ENCODE results near the gene KIF26B. TPM values are rescaled to one million over a fixed set of nuclear protein-coding genes. Genes with fewer than 3 reads are reported as not detected.

The KIF26B gene
- polyA plus RNA-seq, 1 donor (not counting 4 experiments of a cell fraction or from before 2014, with no cell fraction given) = 0.58 TPM

GRCh38 chr1:245678860-245679411, 524.2 kb downstream of the KIF26B start:
- no peak overlapping the region for H2AFZ ChIP-seq (ENCODE audit: control insufficient read depth, low read length)
- no peak overlapping the region for H3K4me3 ChIP-seq (ENCODE audit: control insufficient read depth in 2 of 3, extremely low read depth in 1 of 3, insufficient read depth in 2 of 3, low read depth in 1 of 3, low read length in 3 of 3)
- H3K27me3 ChIP-seq (ENCODE audit: control insufficient read depth, extremely low read depth, insufficient read depth, low read length) = no peaks in the 10 kb centered on the region
- H3K27ac ChIP-seq (ENCODE audit: control insufficient read depth, insufficient read depth, low read length) = no peak overlapping the region
- TF ChIP-seq EZH2 (IDR thresholded peaks at IDR 0.05; ENCODE audit: low read length) (no peak), CTCF (optimal IDR thresholded peaks at IDR 0.05 in 1 of 3, IDR thresholded peaks at IDR 0.05 in 1 of 3, conservative IDR thresholded peaks at IDR 0.05 in 1 of 3; ENCODE audit: extremely low read depth in 1 of 3, insufficient read depth in 2 of 3, low read length in 3 of 3) (no peak)
- dilution Hi-C loops (cut with MboI; ENCODE audit: extremely low pct_ligation_motif_present, low sequenced_read_pairs) = no loop called here
- H3K9me3 ChIP-seq (ENCODE audit: control insufficient read depth, low read depth, low read length) = no peaks in the 10 kb centered on the region
- H3K9ac ChIP-seq (ENCODE audit: control insufficient read depth, extremely low read depth, insufficient read depth, low read length) = no peak overlapping the region
- H3K9me1 ChIP-seq (ENCODE audit: control insufficient read depth, extremely low read depth, insufficient read depth, low read length) = no peaks in the 10 kb centered on the region
- no peak overlapping the region for H3K4me2 ChIP-seq (ENCODE audit: control insufficient read depth, extremely low read depth, insufficient read depth, low read depth, low read length)
- no peaks in the 10 kb centered on the region for H3K4me1 ChIP-seq (ENCODE audit: control insufficient read depth, extremely low read depth, insufficient read depth, low read length)
- no peaks in the 10 kb centered on the region for H3K36me3 ChIP-seq (ENCODE audit: control insufficient read depth in 2 of 2, extremely low read depth in 1 of 2, insufficient read depth in 2 of 2, low read length in 2 of 2)
- FAIRE-seq (no peak), DNase-seq (ENCODE audit: low read depth, low spot score) (no peak)
- no peaks in the 10 kb centered on the region for H3K79me2 ChIP-seq (ENCODE audit: control insufficient read depth, insufficient read depth, low read length)
- no peaks in the 10 kb centered on the region for H4K20me1 ChIP-seq (ENCODE audit: control insufficient read depth, extremely low read depth, insufficient read depth, low read length)

GRCh38 chr1:245679821-245680780, 525.3 kb downstream of the KIF26B start:
- H3K9ac ChIP-seq (ENCODE audit: control insufficient read depth, extremely low read depth, insufficient read depth, low read length) = no peak overlapping the region
- no peaks in the 10 kb centered on the region for H3K79me2 ChIP-seq (ENCODE audit: control insufficient read depth, insufficient read depth, low read length)
- no peak for TF ChIP-seq EZH2 (IDR thresholded peaks at IDR 0.05; ENCODE audit: low read length)
- no peak for TF ChIP-seq CTCF (optimal IDR thresholded peaks at IDR 0.05 in 1 of 3, IDR thresholded peaks at IDR 0.05 in 1 of 3, conservative IDR thresholded peaks at IDR 0.05 in 1 of 3; ENCODE audit: extremely low read depth in 1 of 3, insufficient read depth in 2 of 3, low read length in 3 of 3)
- H3K36me3 ChIP-seq (ENCODE audit: control insufficient read depth in 2 of 2, extremely low read depth in 1 of 2, insufficient read depth in 2 of 2, low read length in 2 of 2) = no peaks in the 10 kb centered on the region
- no peak overlapping the region for H3K27ac ChIP-seq (ENCODE audit: control insufficient read depth, insufficient read depth, low read length)
- no peak overlapping the region for H2AFZ ChIP-seq (ENCODE audit: control insufficient read depth, low read length)
- no peaks in the 10 kb centered on the region for H3K9me3 ChIP-seq (ENCODE audit: control insufficient read depth, low read depth, low read length)
- no peaks in the 10 kb centered on the region for H3K4me1 ChIP-seq (ENCODE audit: control insufficient read depth, extremely low read depth, insufficient read depth, low read length)
- no peaks in the 10 kb centered on the region for H4K20me1 ChIP-seq (ENCODE audit: control insufficient read depth, extremely low read depth, insufficient read depth, low read length)
- H3K27me3 ChIP-seq (ENCODE audit: control insufficient read depth, extremely low read depth, insufficient read depth, low read length) = no peaks in the 10 kb centered on the region
- no peaks in the 10 kb centered on the region for H3K9me1 ChIP-seq (ENCODE audit: control insufficient read depth, extremely low read depth, insufficient read depth, low read length)
- DNase-seq (ENCODE audit: low read depth, low spot score) (no peak), FAIRE-seq (no peak)
- H3K4me3 ChIP-seq (ENCODE audit: control insufficient read depth in 2 of 3, extremely low read depth in 1 of 3, insufficient read depth in 2 of 3, low read depth in 1 of 3, low read length in 3 of 3) = no peak overlapping the region
- H3K4me2 ChIP-seq (ENCODE audit: control insufficient read depth, extremely low read depth, insufficient read depth, low read depth, low read length) = no peak overlapping the region
- dilution Hi-C loops (cut with MboI; ENCODE audit: extremely low pct_ligation_motif_present, low sequenced_read_pairs) = no loop called here
